Measurements from ENCODE around the gene SND1.

The SND1 gene

GRCh38 chr7:127817466-127817865 lies 165.5 kb downstream of the SND1 start:
- no peaks in the 10 kb centered on the region for H3K27me3 ChIP-seq (ENCODE audit: control insufficient read depth in 5 of 5, insufficient read depth in 4 of 5, low read length in 5 of 5)

DNA sequence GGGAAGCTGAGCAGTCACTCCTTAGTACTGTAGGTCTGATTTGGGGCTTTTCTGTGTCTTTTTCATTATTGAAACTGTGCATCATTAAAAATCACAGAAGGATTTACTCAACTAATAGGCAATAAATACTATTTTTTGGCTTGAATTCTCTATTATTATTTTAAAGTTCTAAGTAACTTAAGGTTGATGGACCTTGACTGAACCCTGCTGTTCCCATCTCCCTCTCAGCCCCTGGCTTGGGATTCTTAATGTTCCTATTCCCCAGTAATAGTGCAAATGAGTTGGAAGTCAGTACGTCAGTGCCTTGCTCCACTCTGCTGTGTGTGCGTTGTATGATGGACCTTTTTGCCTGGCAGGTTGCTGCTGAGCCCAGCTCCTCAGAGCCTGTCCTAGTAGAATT lies 166.3 kb downstream of the SND1 start:
- Histone ChIP-seq H3K36me3 (ENCODE audit: control insufficient read depth in 5 of 5, insufficient read depth in 5 of 5, low read length in 5 of 5) (no peaks in the 10 kb centered on the region), H3K4me3 (ENCODE audit: low read depth in 1 of 5, low read length in 5 of 5) (no peak overlapping the region), H3K27me3 (ENCODE audit: control insufficient read depth in 5 of 5, insufficient read depth in 4 of 5, low read length in 5 of 5) (no peaks in the 10 kb centered on the region), H3K9ac (ENCODE audit: low read length in 5 of 5) (no peak overlapping the region), H3K4me1 (ENCODE audit: control insufficient read depth in 5 of 5, insufficient read depth in 5 of 5, low read length in 5 of 5) (peaks cover 0 to 10% (median 9%) of the 10 kb centered on the region in 5 donors), H3K9me3 (ENCODE audit: control insufficient read depth in 5 of 5, low read length in 5 of 5) (no peaks in the 10 kb centered on the region), H3K27ac (ENCODE audit: low read depth, low read length) (no peak overlapping the region)

More at GRCh38 chr7:127817466-127817865, 165.5 kb downstream of the SND1 start:
- H3K9me3 ChIP-seq (ENCODE audit: control insufficient read depth in 5 of 5, low read length in 5 of 5), result no peaks in the 10 kb centered on the region
- H3K4me1 ChIP-seq (ENCODE audit: control insufficient read depth in 5 of 5, insufficient read depth in 5 of 5, low read length in 5 of 5), result peaks cover 0 to 12% (median 10%) of the 10 kb centered on the region in 5 donors
- H3K36me3 ChIP-seq (ENCODE audit: control insufficient read depth in 5 of 5, insufficient read depth in 5 of 5, low read length in 5 of 5), result peaks cover 0 to under 1% (median 0%) of the 10 kb centered on the region in 5 donors
- no peak overlapping the region for H3K27ac ChIP-seq (ENCODE audit: low read depth, low read length)
- H3K9ac ChIP-seq (ENCODE audit: low read length in 5 of 5), result no peak overlapping the region
- no peak overlapping the region for H3K4me3 ChIP-seq (ENCODE audit: low read depth in 1 of 5, low read length in 5 of 5)

- Histone ChIP-seq H3K9me3 (ENCODE audit: control insufficient read depth in 5 of 5, low read length in 5 of 5) (no peaks in the 10 kb centered on the region), H3K27me3 (ENCODE audit: control insufficient read depth in 5 of 5, insufficient read depth in 4 of 5, low read length in 5 of 5) (no peaks in the 10 kb centered on the region), H3K27ac (ENCODE audit: low read depth, low read length) (no peak overlapping the region), H3K4me3 (ENCODE audit: low read depth in 1 of 5, low read length in 5 of 5) (no peak overlapping the region), H3K36me3 (ENCODE audit: control insufficient read depth in 5 of 5, insufficient read depth in 5 of 5, low read length in 5 of 5) (no peaks in the 10 kb centered on the region), H3K4me1 (ENCODE audit: control insufficient read depth in 5 of 5, insufficient read depth in 5 of 5, low read length in 5 of 5) (peaks cover 0 to 10% (median 3%) of the 10 kb centered on the region in 5 donors), H3K9ac (ENCODE audit: low read length in 5 of 5) (no peak overlapping the region)
Measured at GRCh38 chr7:127819975-127820731, 168.2 kb downstream of the SND1 start.

GRCh38 chr7:127820732-127821085 lies 168.7 kb downstream of the SND1 start:
- no peak overlapping the region for H3K27ac ChIP-seq (ENCODE audit: low read depth, low read length)
- no peak overlapping the region for H3K9ac ChIP-seq (ENCODE audit: low read length in 5 of 5)
- H3K4me3 ChIP-seq (ENCODE audit: low read depth in 1 of 5, low read length in 5 of 5), result no peak overlapping the region
- no peaks in the 10 kb centered on the region for H3K27me3 ChIP-seq (ENCODE audit: control insufficient read depth in 5 of 5, insufficient read depth in 4 of 5, low read length in 5 of 5)
- no peaks in the 10 kb centered on the region for H3K36me3 ChIP-seq (ENCODE audit: control insufficient read depth in 5 of 5, insufficient read depth in 5 of 5, low read length in 5 of 5)
- peaks cover 0 to 10% (median 3%) of the 10 kb centered on the region in 5 donors for H3K4me1 ChIP-seq (ENCODE audit: control insufficient read depth in 5 of 5, insufficient read depth in 5 of 5, low read length in 5 of 5)
- no peaks in the 10 kb centered on the region for H3K9me3 ChIP-seq (ENCODE audit: control insufficient read depth in 5 of 5, low read length in 5 of 5)

DNA sequence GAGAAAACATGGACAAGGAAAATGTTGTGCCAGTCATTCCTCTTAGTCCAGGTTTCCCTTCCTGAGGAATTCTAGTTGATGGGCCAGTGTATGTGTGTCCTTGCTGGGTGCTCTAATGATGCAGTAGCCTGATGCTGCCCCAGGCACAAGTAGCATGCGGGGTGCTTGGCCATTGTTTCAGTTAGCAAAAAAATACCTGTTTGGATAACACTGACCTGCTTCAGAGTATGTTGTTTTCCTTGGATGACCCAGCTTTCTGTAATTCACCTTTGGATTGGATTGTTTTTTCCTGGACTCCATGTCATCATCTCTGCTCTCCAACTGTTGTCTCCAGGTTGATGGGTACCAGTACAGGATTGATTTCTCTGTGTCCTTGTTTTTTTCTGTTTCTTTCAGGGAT lies 169.2 kb downstream of the SND1 start:
- H3K9ac ChIP-seq (ENCODE audit: low read length in 5 of 5), result no peak overlapping the region

DNA sequence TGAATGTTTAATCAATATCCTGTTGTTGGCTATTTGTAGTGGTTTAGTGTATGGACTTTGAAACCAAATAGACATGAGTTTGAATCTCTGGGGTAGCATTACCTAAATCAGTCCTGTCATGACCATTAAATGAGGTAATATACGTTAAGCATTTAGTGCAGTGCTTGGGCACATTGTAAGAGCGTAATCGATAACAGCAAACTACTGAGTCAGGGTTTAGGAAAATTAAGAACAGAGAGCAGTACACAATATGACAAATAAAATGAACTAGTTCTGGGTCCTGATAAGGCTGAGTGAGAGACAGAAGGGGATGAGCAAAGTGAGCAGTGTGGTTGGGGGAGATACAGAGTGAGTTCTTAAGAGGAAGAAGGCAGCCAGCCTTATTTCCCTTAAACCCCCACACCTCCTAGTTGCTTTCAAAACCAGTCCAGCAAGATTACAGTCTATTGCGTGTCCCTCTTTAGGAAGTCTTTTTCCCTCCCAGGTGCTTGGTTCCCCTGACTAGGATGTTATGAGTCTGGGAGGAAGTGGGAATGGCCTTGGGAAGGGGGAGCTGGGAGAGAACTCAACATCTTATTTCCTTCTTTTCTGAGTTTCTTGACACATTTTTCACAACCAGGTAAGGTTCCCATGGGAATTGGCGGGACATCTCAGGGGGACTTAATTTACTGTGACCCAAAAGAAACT lies 171.0 kb downstream of the SND1 start:
- H3K27me3 ChIP-seq (ENCODE audit: control insufficient read depth in 5 of 5, insufficient read depth in 4 of 5, low read length in 5 of 5), result no peaks in the 10 kb centered on the region
- no peaks in the 10 kb centered on the region for H3K36me3 ChIP-seq (ENCODE audit: control insufficient read depth in 5 of 5, insufficient read depth in 5 of 5, low read length in 5 of 5)
- no peak overlapping the region for H3K9ac ChIP-seq (ENCODE audit: low read length in 5 of 5)
- no peak overlapping the region for H3K4me3 ChIP-seq (ENCODE audit: low read depth in 1 of 5, low read length in 5 of 5)
- H3K9me3 ChIP-seq (ENCODE audit: control insufficient read depth in 5 of 5, low read length in 5 of 5), result no peaks in the 10 kb centered on the region
- peaks cover 0 to 5% (median 0%) of the 10 kb centered on the region in 5 donors for H3K4me1 ChIP-seq (ENCODE audit: control insufficient read depth in 5 of 5, insufficient read depth in 5 of 5, low read length in 5 of 5)
- H3K27ac ChIP-seq (ENCODE audit: low read depth, low read length), result no peak overlapping the region

More for the DNA sequence above, 169.2 kb downstream of the SND1 start:
- H3K4me3 ChIP-seq (ENCODE audit: low read depth in 1 of 5, low read length in 5 of 5), result no peak overlapping the region
- no peaks in the 10 kb centered on the region for H3K27me3 ChIP-seq (ENCODE audit: control insufficient read depth in 5 of 5, insufficient read depth in 4 of 5, low read length in 5 of 5)
- no peaks in the 10 kb centered on the region for H3K36me3 ChIP-seq (ENCODE audit: control insufficient read depth in 5 of 5, insufficient read depth in 5 of 5, low read length in 5 of 5)
- H3K27ac ChIP-seq (ENCODE audit: low read depth, low read length), result no peak overlapping the region
- H3K4me1 ChIP-seq (ENCODE audit: control insufficient read depth in 5 of 5, insufficient read depth in 5 of 5, low read length in 5 of 5), result peaks cover 0 to 10% (median 3%) of the 10 kb centered on the region in 5 donors
- H3K9me3 ChIP-seq (ENCODE audit: control insufficient read depth in 5 of 5, low read length in 5 of 5), result no peaks in the 10 kb centered on the region

DNA sequence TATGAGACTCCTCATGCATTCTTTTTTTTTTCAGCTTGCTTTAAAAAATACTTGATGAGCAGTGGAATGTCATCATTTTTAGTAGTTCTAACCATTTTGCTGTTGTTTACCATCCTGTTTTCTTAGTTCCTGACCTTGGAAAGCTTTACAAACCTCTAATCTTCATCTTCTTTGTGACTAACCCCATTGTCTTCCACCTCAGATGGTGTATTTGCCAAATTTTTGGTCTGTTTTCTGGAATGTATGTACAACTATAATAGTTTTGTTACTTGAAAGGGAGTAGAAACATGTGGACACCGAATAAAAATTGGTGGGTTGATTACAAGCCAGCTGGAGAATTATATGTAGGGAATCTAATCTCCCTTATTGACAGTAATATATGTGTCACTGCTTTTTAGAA lies 172.7 kb downstream of the SND1 start:
- no peaks in the 10 kb centered on the region for H3K9me3 ChIP-seq (ENCODE audit: control insufficient read depth in 5 of 5, low read length in 5 of 5)
- no peaks in the 10 kb centered on the region for H3K27me3 ChIP-seq (ENCODE audit: control insufficient read depth in 5 of 5, insufficient read depth in 4 of 5, low read length in 5 of 5)
- no peak overlapping the region for H3K9ac ChIP-seq (ENCODE audit: low read length in 5 of 5)
- H3K36me3 ChIP-seq (ENCODE audit: control insufficient read depth in 5 of 5, insufficient read depth in 5 of 5, low read length in 5 of 5), result no peaks in the 10 kb centered on the region
- H3K27ac ChIP-seq (ENCODE audit: low read depth, low read length), result no peak overlapping the region
- no peak overlapping the region for H3K4me3 ChIP-seq (ENCODE audit: low read depth in 1 of 5, low read length in 5 of 5)
- peaks cover 0 to 3% (median 0%) of the 10 kb centered on the region in 5 donors for H3K4me1 ChIP-seq (ENCODE audit: control insufficient read depth in 5 of 5, insufficient read depth in 5 of 5, low read length in 5 of 5)

- H3K36me3 ChIP-seq (ENCODE audit: control insufficient read depth in 5 of 5, insufficient read depth in 5 of 5, low read length in 5 of 5), result no peaks in the 10 kb centered on the region
- no peaks in the 10 kb centered on the region for H3K9me3 ChIP-seq (ENCODE audit: control insufficient read depth in 5 of 5, low read length in 5 of 5)
- H3K4me1 ChIP-seq (ENCODE audit: control insufficient read depth in 5 of 5, insufficient read depth in 5 of 5, low read length in 5 of 5), result peaks cover 0 to 14% (median 12%) of the 10 kb centered on the region in 5 donors
- no peak overlapping the region for H3K9ac ChIP-seq (ENCODE audit: low read length in 5 of 5)
- H3K27me3 ChIP-seq (ENCODE audit: control insufficient read depth in 5 of 5, insufficient read depth in 4 of 5, low read length in 5 of 5), result no peaks in the 10 kb centered on the region
- no peak overlapping the region for H3K27ac ChIP-seq (ENCODE audit: low read depth, low read length)
- H3K4me3 ChIP-seq (ENCODE audit: low read depth in 1 of 5, low read length in 5 of 5), result no peak overlapping the region
Measured at GRCh38 chr7:127828843-127829500, 177.0 kb downstream of the SND1 start.

GRCh38 chr7:127831318-127832219 lies 179.6 kb downstream of the SND1 start:
- Histone ChIP-seq H3K4me3 (ENCODE audit: low read depth in 1 of 5, low read length in 5 of 5) (no peak overlapping the region), H3K9ac (ENCODE audit: low read length in 5 of 5) (no peak overlapping the region), H3K4me1 (ENCODE audit: control insufficient read depth in 5 of 5, insufficient read depth in 5 of 5, low read length in 5 of 5) (peaks cover 0 to 14% (median 12%) of the 10 kb centered on the region in 5 donors), H3K27ac (ENCODE audit: low read depth, low read length) (no peak overlapping the region), H3K27me3 (ENCODE audit: control insufficient read depth in 5 of 5, insufficient read depth in 4 of 5, low read length in 5 of 5) (no peaks in the 10 kb centered on the region), H3K36me3 (ENCODE audit: control insufficient read depth in 5 of 5, insufficient read depth in 5 of 5, low read length in 5 of 5) (no peaks in the 10 kb centered on the region), H3K9me3 (ENCODE audit: control insufficient read depth in 5 of 5, low read length in 5 of 5) (no peaks in the 10 kb centered on the region)
